GM19397 (cell line): ENCODE measurements around the gene GFY.
A peak's percentile ranks its signal among the peaks of the same experiment; 100 is the strongest.
"Not testable (repeated sequence)": the region's sequence is repeated elsewhere in the genome, so short reads cannot be mapped to it uniquely, and the experiment has no call there.

Source experiments
- ATAC-seq: cut with Tn5 transposase; IDR thresholded peaks from one replicate; pipeline ENCODE4 v1.9.1; 2021; ENCODE audit warnings: mild to moderate bottlenecking, moderate library complexity; ENCODE audit not compliant: unreplicated experiment

GFY gene

GRCh38 chr19:49468746-49469447 lies 43.7 kb downstream of the GFY start:
- peak; percentile 57 for ATAC-seq

- no peak for ATAC-seq
These were observed 44.8 kb downstream of the GFY start for GRCh38 chr19:49469828-49470614.

- ATAC-seq = no peak
These were observed 45.4 kb downstream of the GFY start for GRCh38 chr19:49470615-49470978.

DNA sequence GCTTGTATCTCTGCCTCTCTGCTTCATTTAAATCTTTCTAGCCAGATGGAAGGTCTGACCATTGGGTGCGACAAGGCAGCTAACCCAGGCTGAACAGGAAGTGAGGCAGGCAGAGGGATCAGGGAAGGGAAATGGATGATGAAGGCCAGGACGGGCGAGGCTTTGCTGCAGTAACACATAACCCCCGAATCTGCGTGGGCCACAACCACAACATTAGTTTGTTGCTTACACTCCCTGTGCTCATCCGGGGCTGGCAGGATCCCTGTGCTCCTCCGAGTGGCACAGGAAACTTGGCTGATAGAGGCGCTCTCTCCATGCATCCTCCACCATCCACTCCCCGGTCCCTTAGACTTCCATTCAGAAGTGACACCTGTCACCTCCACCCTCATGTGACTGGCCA lies 47.7 kb downstream of the GFY start:
- no peak for ATAC-seq

DNA sequence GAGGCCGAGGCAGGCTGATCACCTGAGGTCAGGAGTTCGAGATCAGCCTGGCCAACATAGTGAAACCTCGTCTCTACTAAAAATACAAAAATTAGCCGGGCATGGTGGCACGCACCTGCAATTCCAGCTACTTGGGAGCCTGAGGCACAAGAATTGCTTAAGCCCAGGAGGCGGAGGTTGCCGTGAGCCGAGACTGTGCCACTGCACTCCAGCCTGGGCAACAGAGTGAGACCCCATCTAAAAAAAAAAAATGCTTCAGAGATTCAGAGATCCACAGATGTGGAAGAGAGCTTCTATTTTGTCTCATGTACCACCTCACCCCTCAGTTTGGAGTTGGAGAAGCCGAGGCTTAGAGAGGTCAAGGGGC lies 48.3 kb downstream of the GFY start:
- not testable (repeated sequence) for ATAC-seq

GRCh38 chr19:49473868-49474541 lies 48.8 kb downstream of the GFY start, which contains the start of gene FLT3LG:
Gene FLT3LG, plus strand, starts transcription at chr19:49474215. Its CDS starts 425 bp downstream, at chr19:49474640.
- no peak for ATAC-seq

GRCh38 chr19:49474542-49474924 lies 49.3 kb downstream of the GFY start:
- no peak for ATAC-seq

DNA sequence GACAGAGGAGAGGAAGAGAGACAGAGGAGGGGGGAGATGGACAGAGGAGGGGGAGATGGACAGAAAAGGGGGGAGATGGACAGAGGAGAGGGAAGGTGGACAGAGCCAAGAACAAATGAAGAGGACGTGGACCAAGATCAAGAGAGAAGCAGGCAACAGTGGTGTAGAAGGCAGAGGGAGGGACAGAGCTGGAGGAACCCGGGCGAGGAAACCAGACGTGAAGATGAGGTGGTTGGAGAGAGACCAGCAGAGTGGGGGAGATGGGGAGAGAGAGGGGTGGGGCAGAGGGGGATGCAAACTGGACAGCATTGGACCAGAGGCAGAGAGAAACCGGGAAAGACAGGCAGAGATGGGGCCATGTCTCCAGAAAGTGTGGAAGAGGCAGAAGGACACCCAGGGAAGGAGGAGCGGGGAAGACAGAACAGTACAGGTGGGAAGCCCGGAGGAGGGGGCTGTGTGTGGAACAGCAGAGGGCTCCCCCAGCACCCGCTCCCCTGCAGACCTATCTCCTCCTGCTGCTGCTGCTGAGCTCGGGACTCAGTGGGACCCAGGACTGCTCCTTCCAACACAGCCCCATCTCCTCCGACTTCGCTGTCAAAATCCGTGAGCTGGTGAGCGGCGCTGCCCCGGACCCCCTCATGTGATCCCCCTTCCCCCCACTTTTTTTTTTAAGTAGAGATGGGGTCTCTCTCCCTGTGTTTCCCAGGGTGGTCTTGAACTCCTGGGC lies 50.2 kb downstream of the GFY start:
- no peak for ATAC-seq

GRCh38 chr19:49475995-49476880 lies 51.0 kb downstream of the GFY start:
- ATAC-seq = no peak
